Naive thymus-derived CD4-positive, alpha-beta T cell (primary cell): ENCODE data around the gene FES. TPM values are rescaled to one million over a fixed set of nuclear protein-coding genes. Genes with fewer than 3 reads are reported as not detected.

Source experiments
- ATAC-seq: fragments of 150-1000 bp; cut with Tn5 transposase; 2 replicates; pipeline ENCODE4 v1.10.0; 2021; ENCODE audit warnings: mild to moderate bottlenecking, moderate library complexity
- CTCF ChIA-PET: fragments of 350-600 bp; sonication (Branson Sonifier 250); formaldehyde crosslinking; loops from one replicate; lab custom pipeline; 2021; ENCODE audit warnings: antibody characterized with exemption; lab: Charles Lee
- POLR2A ChIA-PET: fragments of 350-600 bp; sonication (Branson Sonifier 250); formaldehyde crosslinking; loops from one replicate; lab custom pipeline; 2021; ENCODE audit warnings: antibody characterized with exemption, inconsistent platforms; lab: Charles Lee
- DNase-seq, 9 donors: peaks; one replicate each; pipeline versions ENCODE4 v3.0.0 to v3.0.0-alpha.2; 2020 to 2022; ENCODE audit warnings: mixed read lengths in 1 of 9
- H3K27ac ChIP-seq: one replicate; pipeline ENCODE4 v1.7.0; 2013; ENCODE audit warnings: mild to moderate bottlenecking, low read depth, low read length, moderate library complexity
- H3K27me3 ChIP-seq, 2 donors: one replicate each; pipeline ENCODE4 v1.7.0; 2013; ENCODE audit warnings: low read length in 2 of 2, mild to moderate bottlenecking in 2 of 2, moderate library complexity in 2 of 2; ENCODE audit not compliant: control insufficient read depth in 2 of 2, insufficient read depth in 2 of 2
- H3K36me3 ChIP-seq, 3 experiments: 1 replicate in 2 of 3; 2 replicates in 1 of 3; pipeline ENCODE4 v1.7.0; 2013; ENCODE audit warnings: low read length in 3 of 3, mild to moderate bottlenecking in 3 of 3, moderate library complexity in 1 of 3; ENCODE audit not compliant: insufficient read depth in 3 of 3, control insufficient read depth in 2 of 3
- H3K4me1 ChIP-seq, 2 donors: one replicate each; pipeline ENCODE4 v1.7.0; 2013; ENCODE audit warnings: low read length in 2 of 2, mild to moderate bottlenecking in 2 of 2, moderate library complexity in 1 of 2; ENCODE audit not compliant: control insufficient read depth in 2 of 2, insufficient read depth in 2 of 2
- H3K4me3 ChIP-seq: 2 replicates; pipeline ENCODE4 v1.7.0; 2013; ENCODE audit warnings: mild to moderate bottlenecking, low read length
- H3K9me3 ChIP-seq, 3 experiments: 1 replicate in 2 of 3; 2 replicates in 1 of 3; pipeline ENCODE4 v1.7.0; 2013; ENCODE audit warnings: low read length in 3 of 3; ENCODE audit not compliant: control insufficient read depth in 2 of 3
- H3K27ac Mint-ChIP-seq, 9 donors: one replicate each; pipeline ENCODE4 v1.8.0; 2020 to 2022; ENCODE audit warnings: mixed read lengths in 9 of 9, mild to moderate bottlenecking in 8 of 9, moderate library complexity in 5 of 9, inconsistent platforms in 2 of 9
- H3K27me3 Mint-ChIP-seq, 5 donors: one replicate each; pipeline ENCODE4 v1.8.0; 2021 to 2022; ENCODE audit warnings: mixed read lengths in 5 of 5, mild to moderate bottlenecking in 1 of 5
- H3K36me3 Mint-ChIP-seq, 5 donors: one replicate each; pipeline ENCODE4 v1.8.0; 2020 to 2022; ENCODE audit warnings: mixed read lengths in 5 of 5, mild to moderate bottlenecking in 3 of 5, inconsistent platforms in 1 of 5
- H3K4me1 Mint-ChIP-seq, 7 donors: one replicate each; pipeline ENCODE4 v1.8.0; 2020 to 2022; ENCODE audit warnings: mixed read lengths in 7 of 7, mild to moderate bottlenecking in 3 of 7, inconsistent platforms in 1 of 7
- H3K4me3 Mint-ChIP-seq, 10 donors: one replicate each; pipeline ENCODE4 v1.8.0; 2020 to 2022; ENCODE audit warnings: mild to moderate bottlenecking in 10 of 10, mixed read lengths in 10 of 10, moderate library complexity in 6 of 10, inconsistent platforms in 2 of 10
- H3K9me3 Mint-ChIP-seq, 11 donors: one replicate each; pipeline ENCODE4 v1.8.0; 2020 to 2022; ENCODE audit warnings: mixed read lengths in 11 of 11, mild to moderate bottlenecking in 4 of 11, inconsistent platforms in 1 of 11, moderate library complexity in 1 of 11
- intact Hi-C, 2 donors: fragments of 100-400 bp; cut with micrococcal nuclease; formaldehyde crosslinking; loops; one replicate each; pipeline ENCODE4 v1.15.1; 2023
- polyA plus RNA-seq, 2 donors: library from polyadenylated mRNA; unstranded; fragments of 300-500 nt; fragmentation: Illumina TruSeq; gene quantifications; one replicate each; pipeline ENCODE4 v1.2.3, GENCODE V29; 2021
- total RNA-seq, 6 experiments: library from RNA in 5 of 6; stranded (reverse) in 5 of 6; gene quantifications; 1 replicate in 5 of 6; 2 replicates in 1 of 6; pipeline ENCODE4 v1.2.3 and lab custom pipeline; 2021 to 2026

FES gene
- total and polyA plus RNA-seq, 7 experiments from 2014 or later: 2.3 to 78.6 (median 9.1) TPM; not detected in 2

DNA sequence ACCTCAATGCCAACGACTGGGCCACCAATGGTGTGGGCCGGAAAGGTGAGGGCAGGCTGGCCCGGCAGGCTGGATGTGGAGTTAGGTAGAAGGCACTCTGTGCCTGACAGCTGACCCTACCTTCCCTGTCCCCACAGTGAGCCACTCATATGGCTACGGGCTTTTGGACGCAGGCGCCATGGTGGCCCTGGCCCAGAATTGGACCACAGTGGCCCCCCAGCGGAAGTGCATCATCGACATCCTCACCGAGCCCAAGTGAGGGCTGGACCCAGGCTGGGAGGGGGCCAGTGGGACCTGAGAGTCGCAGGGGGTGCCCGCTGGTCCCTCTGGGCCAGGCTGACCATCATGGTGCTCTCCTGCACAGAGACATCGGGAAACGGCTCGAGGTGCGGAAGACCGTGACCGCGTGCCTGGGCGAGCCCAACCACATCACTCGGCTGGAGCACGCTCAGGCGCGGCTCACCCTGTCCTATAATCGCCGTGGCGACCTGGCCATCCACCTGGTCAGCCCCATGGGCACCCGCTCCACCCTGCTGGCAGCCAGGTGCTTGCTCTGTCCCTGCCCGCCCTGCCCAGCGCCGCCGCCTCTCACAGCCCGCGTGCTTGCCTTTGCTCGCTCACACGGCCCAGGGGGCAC lies 4.5 kb upstream of the FES start:
- H3K27ac ChIP-seq: no peak overlapping the region
- Mint-ChIP-seq H3K4me3 (peak overlapping the region in 1 of 10 donors; percentile 4), H3K27ac (peak overlapping the region in 1 of 9 donors; percentile 63), H3K36me3 (peaks cover 0 to 39% (median 0%) of the 10 kb centered on the region in 5 donors), H3K27me3 (peaks cover 0 to 1% (median 0%) of the 10 kb centered on the region in 5 donors), H3K4me1 (peaks cover 0 to 60% (median under 1%) of the 10 kb centered on the region in 7 donors), H3K9me3 (no peaks in the 10 kb centered on the region)
- H3K4me1 ChIP-seq: no peaks in the 10 kb centered on the region
- H3K36me3 ChIP-seq: peaks cover 0 to 69% (median 0%) of the 10 kb centered on the region in 3 experiments
- no peak for DNase-seq
- intact Hi-C loops: loop anchor here in 1 of 2 donors (10.0 kb wide), 1 partner anchor 395 kb away; no protein-coding TSS in a partner anchor
- H3K27me3 ChIP-seq: no peaks in the 10 kb centered on the region
- ChIA-PET CTCF (no interaction called here), POLR2A (no interaction called here)
- H3K4me3 ChIP-seq: no peak overlapping the region
- H3K9me3 ChIP-seq: no peaks in the 10 kb centered on the region
- no peak for ATAC-seq

DNA sequence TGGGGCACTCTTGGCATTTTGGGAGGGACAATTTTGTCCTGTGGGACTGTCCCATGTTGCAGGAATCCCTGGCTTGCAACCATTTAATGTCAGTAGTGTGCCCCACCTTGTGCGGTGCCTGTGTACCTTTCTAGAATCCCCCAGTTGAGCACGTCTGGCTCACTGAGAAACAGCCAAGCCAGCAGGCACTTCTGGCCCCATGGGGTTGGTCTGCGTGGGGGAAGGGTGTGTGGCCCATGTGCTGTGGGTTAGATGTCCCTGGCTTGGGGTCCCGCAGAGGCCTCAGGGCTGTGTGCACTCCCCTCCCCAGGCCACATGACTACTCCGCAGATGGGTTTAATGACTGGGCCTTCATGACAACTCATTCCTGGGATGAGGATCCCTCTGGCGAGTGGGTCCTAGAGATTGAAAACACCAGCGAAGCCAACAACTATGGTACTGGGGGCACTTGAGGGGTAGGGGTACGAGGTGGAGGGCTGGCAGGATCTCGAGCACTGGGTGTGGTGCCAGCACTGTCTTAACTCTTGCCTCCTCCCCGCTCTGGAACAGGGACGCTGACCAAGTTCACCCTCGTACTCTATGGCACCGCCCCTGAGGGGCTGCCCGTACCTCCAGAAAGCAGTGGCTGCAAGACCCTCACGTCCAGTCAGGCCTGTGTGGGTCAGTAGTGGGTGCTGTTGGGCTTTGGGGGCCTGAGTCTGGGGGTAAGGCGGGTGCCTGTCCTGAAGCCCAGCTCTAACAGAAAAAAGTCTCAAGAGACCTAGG lies 3.7 kb upstream of the FES start:
- ATAC-seq: no peak
- Histone ChIP-seq H3K9me3 (no peaks in the 10 kb centered on the region), H3K27ac (no peak overlapping the region), H3K4me1 (peaks cover 0 to 2% of the 10 kb centered on the region in 2 donors), H3K36me3 (peaks cover 0 to 68% (median 0%) of the 10 kb centered on the region in 3 experiments), H3K4me3 (no peak overlapping the region), H3K27me3 (no peaks in the 10 kb centered on the region)
- ChIA-PET POLR2A (no interaction called here), CTCF (no interaction called here)
- Mint-ChIP-seq H3K36me3 (peaks cover 0 to 34% (median 0%) of the 10 kb centered on the region in 5 donors), H3K9me3 (no peaks in the 10 kb centered on the region), H3K27ac (peak overlapping the region in 1 of 9 donors; percentile 29), H3K4me1 (peaks cover 0 to 62% (median 6%) of the 10 kb centered on the region in 7 donors), H3K27me3 (peaks cover 0 to 5% (median 0%) of the 10 kb centered on the region in 5 donors), H3K4me3 (no peak overlapping the region)
- no peak for DNase-seq
- intact Hi-C loops: loop anchor here in 1 of 2 donors (10.0 kb wide), 1 partner anchor 396 kb away; no protein-coding TSS in a partner anchor

DNA sequence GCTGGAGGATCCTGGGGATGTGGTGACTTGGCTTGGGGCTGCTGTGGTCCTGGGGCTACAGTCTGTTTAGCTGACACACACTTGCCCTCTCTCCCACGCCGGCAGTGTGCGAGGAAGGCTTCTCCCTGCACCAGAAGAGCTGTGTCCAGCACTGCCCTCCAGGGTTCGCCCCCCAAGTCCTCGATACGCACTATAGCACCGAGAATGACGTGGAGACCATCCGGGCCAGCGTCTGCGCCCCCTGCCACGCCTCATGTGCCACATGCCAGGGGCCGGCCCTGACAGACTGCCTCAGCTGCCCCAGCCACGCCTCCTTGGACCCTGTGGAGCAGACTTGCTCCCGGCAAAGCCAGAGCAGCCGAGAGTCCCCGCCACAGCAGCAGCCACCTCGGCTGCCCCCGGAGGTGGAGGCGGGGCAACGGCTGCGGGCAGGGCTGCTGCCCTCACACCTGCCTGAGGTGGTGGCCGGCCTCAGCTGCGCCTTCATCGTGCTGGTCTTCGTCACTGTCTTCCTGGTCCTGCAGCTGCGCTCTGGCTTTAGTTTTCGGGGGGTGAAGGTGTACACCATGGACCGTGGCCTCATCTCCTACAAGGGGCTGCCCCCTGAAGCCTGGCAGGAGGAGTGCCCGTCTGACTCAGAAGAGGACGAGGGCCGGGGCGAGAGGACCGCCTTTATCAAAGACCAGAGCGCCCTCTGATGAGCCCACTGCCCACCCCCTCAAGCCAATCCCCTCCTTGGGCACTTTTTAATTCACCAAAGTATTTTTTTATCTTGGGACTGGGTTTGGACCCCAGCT lies 2.9 kb upstream of the FES start:
- H3K4me1 Mint-ChIP-seq: peaks cover 0 to 64% (median 11%) of the 10 kb centered on the region in 7 donors
- H3K9me3 ChIP-seq: no peaks in the 10 kb centered on the region
- peaks cover 0 to 33% (median 0%) of the 10 kb centered on the region in 5 donors for H3K36me3 Mint-ChIP-seq
- no peak for ATAC-seq
- H3K27ac Mint-ChIP-seq: peak overlapping the region in 2 of 9 donors; percentile 28 to 42
- H3K4me3 ChIP-seq: no peak overlapping the region
- H3K27me3 Mint-ChIP-seq: peaks cover 0 to 6% (median 0%) of the 10 kb centered on the region in 5 donors
- H3K27ac ChIP-seq: no peak overlapping the region
- ChIA-PET POLR2A (interaction anchor here (0.5 kb wide), 1 partner anchor 277 kb away, joined by 3 read pairs; no protein-coding TSS in a partner anchor), CTCF (no interaction called here)
- H3K4me3 Mint-ChIP-seq: no peak overlapping the region
- H3K27me3 ChIP-seq: no peaks in the 10 kb centered on the region
- H3K9me3 Mint-ChIP-seq: no peaks in the 10 kb centered on the region
- H3K36me3 ChIP-seq: peaks cover 0 to 61% (median 0%) of the 10 kb centered on the region in 3 experiments
- intact Hi-C loops: loop anchor here in 1 of 2 donors (10.0 kb wide), 1 partner anchor 397 kb away; no protein-coding TSS in a partner anchor
- no peak for DNase-seq
- H3K4me1 ChIP-seq: peaks cover 0 to 6% of the 10 kb centered on the region in 2 donors

DNA sequence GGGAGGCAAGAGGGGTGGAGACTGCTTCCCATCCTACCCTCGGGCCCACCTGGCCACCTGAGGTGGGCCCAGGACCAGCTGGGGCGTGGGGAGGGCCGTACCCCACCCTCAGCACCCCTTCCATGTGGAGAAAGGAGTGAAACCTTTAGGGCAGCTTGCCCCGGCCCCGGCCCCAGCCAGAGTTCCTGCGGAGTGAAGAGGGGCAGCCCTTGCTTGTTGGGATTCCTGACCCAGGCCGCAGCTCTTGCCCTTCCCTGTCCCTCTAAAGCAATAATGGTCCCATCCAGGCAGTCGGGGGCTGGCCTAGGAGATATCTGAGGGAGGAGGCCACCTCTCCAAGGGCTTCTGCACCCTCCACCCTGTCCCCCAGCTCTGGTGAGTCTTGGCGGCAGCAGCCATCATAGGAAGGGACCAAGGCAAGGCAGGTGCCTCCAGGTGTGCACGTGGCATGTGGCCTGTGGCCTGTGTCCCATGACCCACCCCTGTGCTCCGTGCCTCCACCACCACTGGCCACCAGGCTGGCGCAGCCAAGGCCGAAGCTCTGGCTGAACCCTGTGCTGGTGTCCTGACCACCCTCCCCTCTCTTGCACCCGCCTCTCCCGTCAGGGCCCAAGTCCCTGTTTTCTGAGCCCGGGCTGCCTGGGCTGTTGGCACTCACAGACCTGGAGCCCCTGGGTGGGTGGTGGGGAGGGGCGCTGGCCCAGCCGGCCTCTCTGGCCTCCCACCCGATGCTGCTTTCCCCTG lies 2.2 kb upstream of the FES start:
- Histone ChIP-seq H3K4me1 (peaks cover 0 to 6% of the 10 kb centered on the region in 2 donors), H3K9me3 (no peaks in the 10 kb centered on the region), H3K27ac (no peak overlapping the region), H3K4me3 (no peak overlapping the region), H3K36me3 (peaks cover 0 to 53% (median 0%) of the 10 kb centered on the region in 3 experiments), H3K27me3 (no peaks in the 10 kb centered on the region)
- DNase-seq: no peak
- intact Hi-C loops: loop anchor here in 1 of 2 donors (10.0 kb wide), 1 partner anchor 397 kb away; no protein-coding TSS in a partner anchor
- Mint-ChIP-seq H3K4me3 (no peak overlapping the region), H3K9me3 (no peaks in the 10 kb centered on the region), H3K27me3 (peaks cover 0 to 6% (median 0%) of the 10 kb centered on the region in 5 donors), H3K27ac (peak overlapping the region in 1 of 9 donors; percentile 68), H3K4me1 (peaks cover 0 to 57% (median 11%) of the 10 kb centered on the region in 7 donors), H3K36me3 (peaks cover 0 to 25% (median 0%) of the 10 kb centered on the region in 5 donors)
- ATAC-seq: no peak
- ChIA-PET CTCF (no interaction called here), POLR2A (no interaction called here)

DNA sequence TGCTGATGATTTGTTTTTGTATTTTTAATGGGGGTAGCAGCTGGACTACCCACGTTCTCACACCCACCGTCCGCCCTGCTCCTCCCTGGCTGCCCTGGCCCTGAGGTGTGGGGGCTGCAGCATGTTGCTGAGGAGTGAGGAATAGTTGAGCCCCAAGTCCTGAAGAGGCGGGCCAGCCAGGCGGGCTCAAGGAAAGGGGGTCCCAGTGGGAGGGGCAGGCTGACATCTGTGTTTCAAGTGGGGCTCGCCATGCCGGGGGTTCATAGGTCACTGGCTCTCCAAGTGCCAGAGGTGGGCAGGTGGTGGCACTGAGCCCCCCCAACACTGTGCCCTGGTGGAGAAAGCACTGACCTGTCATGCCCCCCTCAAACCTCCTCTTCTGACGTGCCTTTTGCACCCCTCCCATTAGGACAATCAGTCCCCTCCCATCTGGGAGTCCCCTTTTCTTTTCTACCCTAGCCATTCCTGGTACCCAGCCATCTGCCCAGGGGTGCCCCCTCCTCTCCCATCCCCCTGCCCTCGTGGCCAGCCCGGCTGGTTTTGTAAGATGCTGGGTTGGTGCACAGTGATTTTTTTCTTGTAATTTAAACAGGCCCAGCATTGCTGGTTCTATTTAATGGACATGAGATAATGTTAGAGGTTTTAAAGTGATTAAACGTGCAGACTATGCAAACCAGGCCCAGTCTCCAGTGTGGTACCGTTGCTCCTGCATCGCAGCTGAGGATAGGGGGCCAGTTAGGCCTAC lies 1.4 kb upstream of the FES start:
- Histone ChIP-seq H3K27ac (no peak overlapping the region), H3K27me3 (no peaks in the 10 kb centered on the region), H3K9me3 (no peaks in the 10 kb centered on the region), H3K4me3 (no peak overlapping the region), H3K36me3 (peaks cover 0 to 45% (median 0%) of the 10 kb centered on the region in 3 experiments), H3K4me1 (peaks cover 0 to 6% of the 10 kb centered on the region in 2 donors)
- ATAC-seq: no peak
- Mint-ChIP-seq H3K27me3 (peaks cover 0 to 6% (median 0%) of the 10 kb centered on the region in 5 donors), H3K27ac (peak overlapping the region in 1 of 9 donors; percentile 72), H3K4me3 (peak overlapping the region in 2 of 10 donors; percentile 25 to 49), H3K36me3 (peaks cover 0 to 23% (median 0%) of the 10 kb centered on the region in 5 donors), H3K4me1 (peaks cover 0 to 54% (median 11%) of the 10 kb centered on the region in 7 donors), H3K9me3 (no peaks in the 10 kb centered on the region)
- DNase-seq: no peak
- CTCF ChIA-PET: interaction anchor here (0.6 to 3.6 kb wide), 3 partner anchors 33 to 678 kb away, joined by 3 to 26 read pairs (median 3); no protein-coding TSS in a partner anchor
- intact Hi-C loops: loop anchor here in 1 of 2 donors (10.0 kb wide), 1 partner anchor 398 kb away; no protein-coding TSS in a partner anchor
- POLR2A ChIA-PET: interaction anchor here (0.6 to 1.3 kb wide), 2 partner anchors 11 to 155 kb away, joined by 3 to 4 read pairs; no protein-coding TSS in a partner anchor
